Fibroblast of mammary gland (primary cell): ENCODE measurements around the gene IRF7.

Experiments
- DNase-seq: peaks from one replicate; pipeline ENCODE4 v3.0.0-alpha.2; 2010; ENCODE audit warnings: low read depth
- H3K4me3 ChIP-seq: 2 replicates; pipeline ENCODE4 v1.5.1; 2011; ENCODE audit warnings: low read depth, mild to moderate bottlenecking, low read length, moderate library complexity; ENCODE audit not compliant: control insufficient read depth
- TF ChIP-seq, protein P1 (sequence below): conservative IDR thresholded peaks from 2 replicates; pipeline ENCODE4 v1.5.1; 2011; ENCODE audit warnings: low read depth, low read length, inconsistent platforms; ENCODE audit not compliant: control insufficient read depth, insufficient read depth

The IRF7 gene

DNA sequence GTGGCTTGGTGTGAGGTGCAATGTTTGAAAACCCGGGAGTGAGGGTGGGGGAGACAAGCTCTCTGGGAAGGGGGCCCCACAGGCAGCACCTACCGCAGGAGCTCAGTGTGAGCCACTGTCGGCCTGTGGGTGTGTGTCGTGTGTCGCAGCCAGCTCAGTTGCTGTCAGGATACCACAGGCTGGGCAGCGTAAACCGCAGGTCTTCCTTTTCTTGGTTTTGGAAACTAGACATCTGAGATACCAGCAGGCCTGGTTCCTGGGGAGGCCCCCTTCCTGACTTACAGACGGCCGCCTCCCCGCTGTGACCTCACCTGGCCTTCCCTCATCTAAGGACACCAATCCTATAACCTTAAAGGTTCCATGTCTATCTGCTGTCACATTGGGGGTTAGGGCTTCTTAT is 19.4 kb downstream of the IRF7 start:
- no peak for DNase-seq
- TF ChIP-seq, protein P1, sequence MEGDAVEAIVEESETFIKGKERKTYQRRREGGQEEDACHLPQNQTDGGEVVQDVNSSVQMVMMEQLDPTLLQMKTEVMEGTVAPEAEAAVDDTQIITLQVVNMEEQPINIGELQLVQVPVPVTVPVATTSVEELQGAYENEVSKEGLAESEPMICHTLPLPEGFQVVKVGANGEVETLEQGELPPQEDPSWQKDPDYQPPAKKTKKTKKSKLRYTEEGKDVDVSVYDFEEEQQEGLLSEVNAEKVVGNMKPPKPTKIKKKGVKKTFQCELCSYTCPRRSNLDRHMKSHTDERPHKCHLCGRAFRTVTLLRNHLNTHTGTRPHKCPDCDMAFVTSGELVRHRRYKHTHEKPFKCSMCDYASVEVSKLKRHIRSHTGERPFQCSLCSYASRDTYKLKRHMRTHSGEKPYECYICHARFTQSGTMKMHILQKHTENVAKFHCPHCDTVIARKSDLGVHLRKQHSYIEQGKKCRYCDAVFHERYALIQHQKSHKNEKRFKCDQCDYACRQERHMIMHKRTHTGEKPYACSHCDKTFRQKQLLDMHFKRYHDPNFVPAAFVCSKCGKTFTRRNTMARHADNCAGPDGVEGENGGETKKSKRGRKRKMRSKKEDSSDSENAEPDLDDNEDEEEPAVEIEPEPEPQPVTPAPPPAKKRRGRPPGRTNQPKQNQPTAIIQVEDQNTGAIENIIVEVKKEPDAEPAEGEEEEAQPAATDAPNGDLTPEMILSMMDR, result no peak
- H3K4me3 ChIP-seq, result no peak overlapping the region

DNA sequence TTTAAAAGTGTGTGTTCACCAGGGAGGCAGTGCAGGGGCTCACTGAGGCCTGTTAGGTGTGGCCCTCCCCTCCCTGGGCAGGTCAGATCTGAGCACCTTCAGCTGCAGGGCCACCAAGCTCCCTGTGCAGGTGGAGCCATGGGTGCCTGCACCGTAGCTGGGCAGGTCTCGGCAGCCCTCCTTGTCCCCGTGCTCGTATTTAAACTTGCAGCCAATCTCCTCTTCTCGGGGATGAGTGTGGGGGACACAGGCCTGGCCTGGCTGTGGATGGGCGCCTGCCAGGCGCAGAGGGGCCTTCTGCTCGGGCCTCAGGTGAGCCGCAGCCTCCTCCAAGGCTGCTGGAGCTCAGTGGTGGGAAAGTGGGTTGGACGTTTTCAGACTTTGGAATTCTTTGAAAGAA is 20.4 kb downstream of the IRF7 start:
- TF ChIP-seq, protein P1, result no peak
- H3K4me3 ChIP-seq, result no peak overlapping the region
- DNase-seq, result no peak

DNA sequence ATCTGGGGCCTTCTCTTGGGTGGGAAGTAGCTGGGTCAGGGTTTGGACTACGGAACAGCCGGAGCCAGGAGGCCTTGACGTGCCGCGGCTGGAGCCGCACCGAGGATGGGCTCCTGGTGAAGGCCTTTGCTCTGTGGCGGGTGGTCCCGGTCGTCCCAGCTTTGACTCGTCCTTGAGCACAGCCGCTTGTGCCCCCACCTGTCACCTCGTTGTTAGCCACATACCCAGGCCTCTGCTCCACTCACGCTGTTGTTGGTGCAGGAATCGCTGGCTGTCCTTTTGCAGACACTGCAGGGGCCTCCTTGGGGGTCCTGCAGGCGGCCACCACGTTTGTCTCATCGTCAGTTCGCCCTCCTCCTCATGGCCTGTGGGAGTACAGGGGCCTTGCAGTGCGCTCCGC is 22.4 kb downstream of the IRF7 start:
- no peak overlapping the region for H3K4me3 ChIP-seq
- no peak for DNase-seq
- TF ChIP-seq, protein P1, result no peak

DNA sequence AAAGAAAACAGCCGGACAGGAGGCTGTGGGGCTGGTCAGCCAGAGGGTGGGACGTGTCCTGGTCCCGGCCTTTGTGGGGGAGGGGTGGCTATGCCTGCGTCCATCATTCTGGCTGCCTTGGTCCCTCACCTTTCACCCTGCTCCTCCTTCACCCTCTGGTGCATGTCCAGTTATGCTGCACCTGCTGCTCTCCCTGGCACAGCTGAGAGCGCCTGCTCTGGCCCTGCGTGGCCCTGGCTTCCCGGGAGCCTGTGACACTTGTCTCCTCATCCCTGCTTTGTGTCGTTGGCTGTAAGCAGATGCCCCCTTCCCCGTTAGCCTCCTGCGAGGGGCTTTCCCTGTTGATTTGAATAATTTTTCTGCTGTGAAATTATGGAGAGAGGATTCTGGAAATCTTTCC is 22.8 kb downstream of the IRF7 start:
- DNase-seq, result no peak
- H3K4me3 ChIP-seq, result no peak overlapping the region
- TF ChIP-seq, protein P1, result no peak

DNA sequence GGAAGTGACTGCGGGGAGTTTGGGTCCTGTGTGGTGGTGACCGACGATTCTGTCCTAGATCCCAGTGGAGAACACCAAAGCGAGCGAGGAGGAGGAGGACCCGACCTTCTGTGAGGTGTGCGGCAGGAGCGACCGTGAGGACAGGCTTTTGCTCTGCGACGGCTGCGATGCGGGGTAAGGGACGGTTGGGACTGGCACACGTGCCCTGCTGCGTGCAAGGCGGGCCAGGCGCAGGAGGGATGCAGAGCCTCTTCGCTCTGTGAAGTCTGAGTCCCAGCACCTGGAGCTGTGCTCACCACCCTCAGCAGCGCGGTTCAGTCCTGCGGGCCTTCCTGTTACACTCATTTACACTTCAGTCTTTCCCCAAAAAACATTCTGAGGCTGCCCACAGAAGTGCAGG is 23.2 kb downstream of the IRF7 start:
- DNase-seq, result no peak
- H3K4me3 ChIP-seq, result no peak overlapping the region
- TF ChIP-seq, protein P1, result no peak

DNA sequence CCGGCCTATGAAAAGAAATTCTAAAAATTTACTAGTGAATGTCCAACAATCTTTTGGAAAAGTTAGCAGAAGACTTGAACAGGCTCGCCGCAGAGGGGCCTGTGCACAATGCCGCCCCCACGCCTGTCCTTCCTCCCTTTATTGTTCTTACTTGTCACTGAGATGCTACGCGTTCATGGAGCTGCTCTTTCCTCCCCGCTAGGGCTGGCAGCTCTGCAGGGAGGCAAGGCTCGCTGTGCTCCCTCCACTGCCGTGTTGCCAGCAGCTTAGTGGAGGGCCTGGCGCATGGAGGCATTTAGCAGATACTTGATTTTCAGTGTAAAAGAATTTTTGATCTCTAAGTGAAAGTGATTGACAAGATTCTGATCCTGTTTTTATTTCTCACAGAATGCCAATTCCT is 24.8 kb downstream of the IRF7 start:
- H3K4me3 ChIP-seq, result no peak overlapping the region
- TF ChIP-seq, protein P1, result no peak
- DNase-seq, result no peak

DNA sequence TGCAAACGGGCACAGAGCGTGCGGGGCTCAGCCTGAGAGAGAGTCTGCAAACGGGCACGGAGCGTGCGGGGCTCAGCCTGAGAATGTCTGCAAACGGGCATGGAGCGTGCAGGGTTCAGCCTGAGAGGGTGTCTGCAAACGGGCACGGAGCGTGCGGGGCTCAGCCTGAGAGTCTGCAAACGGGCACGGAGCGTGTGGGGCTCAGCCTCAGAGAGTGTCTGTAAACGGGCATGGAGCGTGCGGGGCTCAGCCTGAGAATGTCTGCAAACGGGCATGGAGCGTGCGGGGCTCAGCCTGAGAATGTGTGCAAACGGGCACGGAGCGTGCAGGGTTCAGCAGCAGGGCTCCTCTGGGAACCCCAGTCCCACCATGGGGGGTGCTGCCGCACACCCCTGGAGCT is 26.0 kb downstream of the IRF7 start:
- TF ChIP-seq, protein P1, result no peak
- no peak for DNase-seq
- no peak overlapping the region for H3K4me3 ChIP-seq
